Endothelial cell of umbilical vein (primary cell): ENCODE results near the gene MYO5B. TPM values are rescaled to one million over a fixed set of nuclear protein-coding genes. Genes with fewer than 3 reads are reported as not detected.

Source experiments
- BruUV-seq: library from RNA; stranded (reverse); fragments of 400-500 nt; replicated peaks from 2 replicates; lab custom pipeline; 2021; lab: Mats Ljungman, UMichigan
- CTCF ChIA-PET: fragments of 300-600, 350-600 bp; sonication (Branson Sonifier 250); formaldehyde crosslinking; loops from one replicate; lab custom pipeline; 2021; ENCODE audit warnings: antibody characterized with exemption, inconsistent platforms; lab: Charles Lee
- POLR2A ChIA-PET: fragments of 300-600, 350-600 bp; sonication (Branson Sonifier 250); formaldehyde crosslinking; loops from one replicate; lab custom pipeline; 2021; ENCODE audit warnings: antibody characterized with exemption, inconsistent platforms; lab: Charles Lee
- DNase-seq: peaks from one replicate; pipeline ENCODE4 v3.0.0-alpha.2; 2011; ENCODE audit warnings: low read depth, low spot score
- FAIRE-seq: peaks from 2 replicates; lab custom pipeline; 2011; peaks lifted over from hg19 to GRCh38; lab: Jason Lieb, UNC
- H2AFZ ChIP-seq: 2 replicates; pipeline ENCODE4 v1.6.0; 2012; ENCODE audit warnings: low read depth, low read length, control low read depth, inconsistent platforms
- H3K27ac ChIP-seq: 2 replicates; pipeline ENCODE4 v1.5.1; 2011; ENCODE audit warnings: low read depth, mild to moderate bottlenecking, control low read depth, low read length, moderate library complexity; ENCODE audit not compliant: insufficient read depth
- H3K27me3 ChIP-seq, 2 experiments: 2 replicates each; pipeline versions ENCODE4 v1.6.0 to v1.6.1; 2011; ENCODE audit warnings: low read length in 2 of 2, mixed read lengths in 1 of 2; ENCODE audit not compliant: control insufficient read depth in 2 of 2, insufficient read depth in 2 of 2
- H3K36me3 ChIP-seq, 2 experiments: 2 replicates in 1 of 2; 3 replicates in 1 of 2; pipeline ENCODE4 v1.5.1; 2011; ENCODE audit warnings: low read length in 2 of 2, mild to moderate bottlenecking in 1 of 2, moderate library complexity in 1 of 2; ENCODE audit not compliant: control insufficient read depth in 2 of 2, insufficient read depth in 2 of 2; ENCODE audit errors: extremely low read depth in 1 of 2
- H3K4me1 ChIP-seq: 3 replicates; pipeline ENCODE4 v1.5.1; 2011; ENCODE audit warnings: mild to moderate bottlenecking, low read length; ENCODE audit not compliant: control insufficient read depth, insufficient read depth; ENCODE audit errors: extremely low read depth
- H3K4me2 ChIP-seq: 2 replicates; pipeline ENCODE4 v1.6.1; 2011; ENCODE audit warnings: low read length, control low read depth, mixed read lengths; ENCODE audit not compliant: insufficient read depth
- H3K4me3 ChIP-seq, 3 experiments: fragments of 200-600 bp in 1 of 3; sonication (generic), shearing (Covaris generic) in 1 of 3; replicated peaks in 1 of 3; 2 replicates each; pipeline ENCODE4 v1.5.1; 2011 to 2016; ENCODE audit warnings: control low read depth in 3 of 3, low read length in 3 of 3, mild to moderate bottlenecking in 2 of 3, inconsistent platforms in 1 of 3, low read depth in 1 of 3, moderate library complexity in 1 of 3; ENCODE audit not compliant: insufficient read depth in 1 of 3
- H3K79me2 ChIP-seq: 2 replicates; pipeline ENCODE4 v1.6.0; 2012; ENCODE audit warnings: low read length, inconsistent platforms; ENCODE audit not compliant: control insufficient read depth, insufficient read depth
- H3K9ac ChIP-seq: replicated peaks from 2 replicates; pipeline ENCODE3; 2011; ENCODE audit warnings: low read length, control low read depth; ENCODE audit not compliant: insufficient read depth; ENCODE audit errors: extremely low read depth
- H3K9me1 ChIP-seq: replicated peaks from 3 replicates; pipeline ENCODE4 v1.6.0; 2011; ENCODE audit warnings: mild to moderate bottlenecking, low read length; ENCODE audit not compliant: control insufficient read depth, insufficient read depth; ENCODE audit errors: extremely low read depth
- H3K9me3 ChIP-seq: replicated peaks from 2 replicates; pipeline ENCODE4 v1.5.1; 2012; ENCODE audit warnings: low read length, inconsistent platforms; ENCODE audit not compliant: control insufficient read depth, insufficient read depth
- H4K20me1 ChIP-seq: replicated peaks from 2 replicates; pipeline ENCODE3; 2011; ENCODE audit warnings: mild to moderate bottlenecking, low read length; ENCODE audit not compliant: control insufficient read depth, insufficient read depth; ENCODE audit errors: extremely low read depth
- CTCF ChIP-seq, 2 donors: IDR thresholded peaks; 1 replicate in 1 of 2; 2 replicates in 1 of 2; pipeline ENCODE4 v1.5.1; 2011; ENCODE audit warnings: low read length in 2 of 2, mild to moderate bottlenecking in 2 of 2, moderate library complexity in 2 of 2, control low read depth in 1 of 2, inconsistent platforms in 1 of 2, low read depth in 1 of 2; ENCODE audit not compliant: insufficient read depth in 1 of 2; ENCODE audit errors: extremely low read depth in 1 of 2
- EZH2 ChIP-seq: IDR thresholded peaks from 2 replicates; pipeline ENCODE4 v1.6.1; 2012; ENCODE audit warnings: borderline replicate concordance, low read depth, mild to moderate bottlenecking, moderate library complexity, low read length, inconsistent platforms; ENCODE audit not compliant: severe bottlenecking
- FOS ChIP-seq: IDR thresholded peaks from 2 replicates; pipeline ENCODE4 v1.6.1; 2011; ENCODE audit warnings: mild to moderate bottlenecking, low read length, moderate library complexity, borderline replicate concordance; ENCODE audit not compliant: insufficient read depth
- GATA2 ChIP-seq: IDR thresholded peaks from 2 replicates; pipeline ENCODE4 v1.7.0; 2011; ENCODE audit warnings: low read depth, mild to moderate bottlenecking, moderate library complexity, mixed read lengths, low read length; ENCODE audit not compliant: insufficient read length, insufficient read depth
- JUN ChIP-seq: IDR thresholded peaks from 2 replicates; pipeline ENCODE4 v1.6.1; 2011; ENCODE audit warnings: borderline replicate concordance, low read depth; ENCODE audit not compliant: insufficient read length, insufficient read depth
- MAX ChIP-seq: IDR thresholded peaks from 2 replicates; pipeline ENCODE4 v1.6.1; 2011; ENCODE audit not compliant: insufficient read depth, insufficient read length
- MYC ChIP-seq: IDR thresholded peaks from one replicate; pipeline ENCODE4 v1.6.1; 2011; ENCODE audit warnings: mild to moderate bottlenecking, low read depth, low read length
- POLR2A ChIP-seq: IDR thresholded peaks from 2 replicates; pipeline ENCODE4 v1.6.1; 2012; ENCODE audit warnings: low read depth, mild to moderate bottlenecking, control low read depth, low read length
- POLR2AphosphoS5 ChIP-seq: IDR thresholded peaks from 2 replicates; pipeline ENCODE4 v1.6.1; 2012; ENCODE audit warnings: low read depth, mild to moderate bottlenecking, control low read depth, low read length, moderate library complexity; ENCODE audit not compliant: insufficient read depth
- dilution Hi-C: fragments of 300-500 bp; cut with MboI; formaldehyde crosslinking; loops from one replicate; pipeline ENCODE4 v1.15.0; 2019; ENCODE audit warnings: low sequenced_read_pairs; ENCODE audit not compliant: extremely low pct_ligation_motif_present
- intact Hi-C: fragments of 100-400 bp; cut with micrococcal nuclease; formaldehyde crosslinking; loops from one replicate; pipeline ENCODE4 v1.10.0; 2022
- polyA plus RNA-seq, 4 experiments: library from polyadenylated mRNA; depleted of rRNA in 3 of 4; stranded (reverse) in 3 of 4; unstranded in 1 of 4; fragments of >200 nt; gene quantifications; 2 replicates each; pipeline versions ENCODE4 v1.2.1 to v1.2.3, GENCODE V29; 2011 to 2012; ENCODE audit warnings: missing spikeins in 1 of 4
- total RNA-seq: library from RNA; stranded (reverse); gene quantifications from 2 replicates; pipeline ENCODE4 v1.2.3, GENCODE V29; 2021

Gene MYO5B
- total and polyA plus RNA-seq, 2 donors (not counting 3 experiments of a cell fraction or from before 2014, with no cell fraction given) = 0.54 to 1.1 TPM

- ChIA-PET CTCF (no interaction called here), POLR2A (no interaction called here)
- no peaks in the 10 kb centered on the region for H4K20me1 ChIP-seq
- no peaks in the 10 kb centered on the region for H3K36me3 ChIP-seq
- dilution Hi-C loops (no loop called here), intact Hi-C loops (no loop called here)
- no peak overlapping the region for H3K9ac ChIP-seq
- TF ChIP-seq MAX (no peak), MYC (no peak), EZH2 (no peak), GATA2 (no peak), CTCF (IDR thresholded peaks at IDR 0.05; ENCODE audit: extremely low read depth in 1 of 2, insufficient read depth in 1 of 2, low read depth in 1 of 2, low read length in 2 of 2) (no peak), JUN (no peak), FOS (no peak), POLR2A (no peak), POLR2AphosphoS5 (no peak)
- H3K79me2 ChIP-seq = no peaks in the 10 kb centered on the region
- no peaks in the 10 kb centered on the region for H3K9me3 ChIP-seq
- H3K27me3 ChIP-seq = peaks cover 0 to 2% of the 10 kb centered on the region in 2 experiments
- DNase-seq = no peak
- no TSS peak for BruUV-seq
- H3K4me2 ChIP-seq = no peak overlapping the region
- H3K4me3 ChIP-seq = no peak overlapping the region
- no peak overlapping the region for H3K27ac ChIP-seq
- H3K4me1 ChIP-seq = no peaks in the 10 kb centered on the region
- no peak overlapping the region for H2AFZ ChIP-seq
- no peaks in the 10 kb centered on the region for H3K9me1 ChIP-seq
- no peak for FAIRE-seq
Measured at GRCh38 chr18:49967171-49967570, 227.8 kb downstream of the MYO5B start.
